WTC11 (cell line): Measurements from ENCODE around the gene PRUNE2. TPM values are rescaled to one million over a fixed set of nuclear protein-coding genes. Genes with fewer than 3 reads are reported as not detected.

Source experiments
- ATAC-seq: fragments of 200-7000 bp; cut with Tn5 transposase; 2 replicates; pipeline ENCODE4 v1.10.0; 2021; ENCODE audit warnings: mild to moderate bottlenecking, moderate library complexity
- CTCF ChIA-PET: fragments of 300-600 bp; sonication (Branson Sonifier 250); formaldehyde crosslinking; loops from one replicate; lab custom pipeline; 2021; ENCODE audit warnings: antibody characterized with exemption; lab: Charles Lee
- POLR2A ChIA-PET: fragments of 350-600 bp; sonication (Branson Sonifier 250); formaldehyde crosslinking; loops from one replicate; lab custom pipeline; 2021; ENCODE audit warnings: antibody characterized with exemption; lab: Charles Lee
- DNase-seq: peaks from one replicate; pipeline ENCODE4 v3.0.0; 2021; ENCODE audit warnings: low spot score
- H3K27ac Mint-ChIP-seq: 2 replicates; pipeline ENCODE4 v1.8.0; 2021; ENCODE audit warnings: mixed read lengths
- H3K27me3 Mint-ChIP-seq: 2 replicates; pipeline ENCODE4 v1.8.0; 2021; ENCODE audit warnings: low read depth, mild to moderate bottlenecking, moderate library complexity, mixed read lengths
- H3K36me3 Mint-ChIP-seq: 2 replicates; pipeline ENCODE4 v1.8.0; 2021; ENCODE audit warnings: mixed read lengths
- H3K4me1 Mint-ChIP-seq: 2 replicates; pipeline ENCODE4 v1.8.0; 2022; ENCODE audit warnings: mixed read lengths
- H3K4me3 Mint-ChIP-seq: 2 replicates; pipeline ENCODE4 v1.8.0; 2021; ENCODE audit warnings: mild to moderate bottlenecking, moderate library complexity, mixed read lengths
- H3K9me3 Mint-ChIP-seq: 2 replicates; pipeline ENCODE4 v1.8.0; 2021; ENCODE audit warnings: mixed read lengths
- CBFB ChIP-seq: sonication (generic); formaldehyde crosslinking; IDR thresholded peaks from 2 replicates; pipeline ENCODE4 v1.8.1; 2022; ENCODE audit warnings: mild to moderate bottlenecking, low read depth, missing genetic modification reagents
- CREB1 ChIP-seq: sonication (generic); formaldehyde crosslinking; IDR thresholded peaks from 2 replicates; pipeline ENCODE4 v1.8.0; 2023; ENCODE audit warnings: mild to moderate bottlenecking, missing genetic modification reagents
- ELF4 ChIP-seq: sonication (generic); formaldehyde crosslinking; IDR thresholded peaks from 2 replicates; pipeline ENCODE4 v1.8.1; 2022; ENCODE audit warnings: low read depth, mild to moderate bottlenecking, moderate library complexity, missing genetic modification reagents
- ETV6 ChIP-seq: sonication (generic); formaldehyde crosslinking; IDR thresholded peaks from 2 replicates; pipeline ENCODE4 v1.8.1; 2022; ENCODE audit warnings: mild to moderate bottlenecking, missing genetic modification reagents
- HMGA2 ChIP-seq: fragments of 250-450 bp; sonication (Bioruptor Pico); IDR thresholded peaks from 2 replicates; pipeline ENCODE4 v1.4.0; 2021; ENCODE audit warnings: mild to moderate bottlenecking, moderate library complexity
- MXD4 ChIP-seq: fragments of 250-450 bp; sonication (Bioruptor Pico); IDR thresholded peaks from 2 replicates; pipeline ENCODE4 v1.8.0; 2021; ENCODE audit warnings: mild to moderate bottlenecking, moderate library complexity, borderline replicate concordance
- OVOL2 ChIP-seq: fragments of 250-450 bp; sonication (Bioruptor Pico); IDR thresholded peaks from 2 replicates; pipeline ENCODE4 v1.9.0; 2021; ENCODE audit warnings: mild to moderate bottlenecking, borderline replicate concordance
- PRRX2 ChIP-seq: fragments of 250-450 bp; sonication (Bioruptor Pico); IDR thresholded peaks from 2 replicates; pipeline ENCODE4 v1.8.0; 2021; ENCODE audit warnings: mild to moderate bottlenecking
- ZNF121 ChIP-seq: sonication (generic); formaldehyde crosslinking; IDR thresholded peaks from 2 replicates; pipeline ENCODE4 v1.8.0; 2023; ENCODE audit warnings: missing genetic modification reagents
- ZNF219 ChIP-seq: sonication (generic); formaldehyde crosslinking; IDR thresholded peaks from 2 replicates; pipeline ENCODE4 v1.8.0; 2023; ENCODE audit warnings: missing genetic modification reagents, mild to moderate bottlenecking, borderline replicate concordance
- ZNF416 ChIP-seq: fragments of 250-450 bp; sonication (Bioruptor Pico); IDR thresholded peaks from 2 replicates; pipeline ENCODE4 v1.9.0; 2021; ENCODE audit warnings: mild to moderate bottlenecking, inconsistent platforms
- ZNF671 ChIP-seq: fragments of 250-450 bp; sonication (Bioruptor Pico); IDR thresholded peaks from 2 replicates; pipeline ENCODE4 v1.8.0; 2021; ENCODE audit warnings: mild to moderate bottlenecking
- total RNA-seq: library from RNA; stranded (reverse); gene quantifications from 3 replicates; pipeline ENCODE4 v1.2.3, GENCODE V29; 2021
- TF ChIP-seq, protein P1 (sequence below): fragments of 250-450 bp; sonication (Bioruptor Pico); IDR thresholded peaks from 2 replicates; pipeline ENCODE4 v1.8.0; 2021; ENCODE audit warnings: mild to moderate bottlenecking
- TF ChIP-seq, protein P2 (sequence below): sonication (generic); formaldehyde crosslinking; IDR thresholded peaks from 2 replicates; pipeline ENCODE4 v1.8.0; 2022; ENCODE audit warnings: mild to moderate bottlenecking, missing genetic modification reagents
- TF ChIP-seq, protein P3 (sequence below): sonication (generic); formaldehyde crosslinking; IDR thresholded peaks from 2 replicates; pipeline ENCODE4 v1.8.1; 2022; ENCODE audit warnings: low read depth, missing genetic modification reagents, borderline replicate concordance
- TF ChIP-seq, protein P4 (sequence below): sonication (generic); formaldehyde crosslinking; IDR thresholded peaks from 2 replicates; pipeline ENCODE4 v1.8.1; 2023; ENCODE audit warnings: mild to moderate bottlenecking, missing genetic modification reagents, borderline replicate concordance
- TF ChIP-seq, protein P5 (sequence below): sonication (generic); formaldehyde crosslinking; IDR thresholded peaks from 2 replicates; pipeline ENCODE4 v1.8.1; 2022; ENCODE audit warnings: missing genetic modification reagents, borderline replicate concordance

The PRUNE2 gene
- total RNA-seq, 1 experiment from 2014 or later, result 13.1 TPM

DNA sequence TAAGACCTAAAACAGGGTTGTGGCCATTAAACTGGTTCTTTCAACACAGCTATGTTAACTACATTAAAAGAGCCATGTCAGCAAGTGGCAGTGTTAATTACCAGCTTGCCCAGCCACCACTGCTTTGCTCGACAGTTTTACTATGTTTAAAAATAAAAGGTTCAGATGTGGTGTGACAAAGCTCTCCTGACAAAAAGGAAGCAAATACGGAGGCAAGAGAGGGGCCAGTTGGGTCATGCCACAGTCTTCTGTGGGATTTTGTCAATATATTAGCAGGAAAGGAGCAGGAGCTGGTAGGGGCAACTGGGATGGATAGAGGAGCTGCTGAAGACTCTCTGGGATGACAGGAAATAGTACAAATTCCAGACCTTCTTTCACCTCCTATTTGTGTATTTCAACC is 255.2 kb downstream of the PRUNE2 start:
- Mint-ChIP-seq H3K9me3 (no peaks in the 10 kb centered on the region), H3K36me3 (no peaks in the 10 kb centered on the region), H3K4me3 (0 out of 2 replicates have a peak overlapping the region, but pooled peaks have one; percentile 2), H3K27ac (peak overlapping the region; percentile 91), H3K27me3 (no peaks in the 10 kb centered on the region), H3K4me1 (peaks cover 38% of the 10 kb centered on the region)
- CTCF ChIA-PET, result interaction anchor here (0.9 to 2.7 kb wide), 7 partner anchors 8 to 256 kb away, joined by 3 to 9 read pairs (median 5); partner anchors contain the start of genes GCNT1 and RFK
- ATAC-seq (peak; percentile 91), DNase-seq (no peak)
- POLR2A ChIA-PET, result interaction anchor here (0.6 kb wide), 1 partner anchor 212 kb away, joined by 3 read pairs; no protein-coding TSS in a partner anchor
- TF ChIP-seq, protein P1, sequence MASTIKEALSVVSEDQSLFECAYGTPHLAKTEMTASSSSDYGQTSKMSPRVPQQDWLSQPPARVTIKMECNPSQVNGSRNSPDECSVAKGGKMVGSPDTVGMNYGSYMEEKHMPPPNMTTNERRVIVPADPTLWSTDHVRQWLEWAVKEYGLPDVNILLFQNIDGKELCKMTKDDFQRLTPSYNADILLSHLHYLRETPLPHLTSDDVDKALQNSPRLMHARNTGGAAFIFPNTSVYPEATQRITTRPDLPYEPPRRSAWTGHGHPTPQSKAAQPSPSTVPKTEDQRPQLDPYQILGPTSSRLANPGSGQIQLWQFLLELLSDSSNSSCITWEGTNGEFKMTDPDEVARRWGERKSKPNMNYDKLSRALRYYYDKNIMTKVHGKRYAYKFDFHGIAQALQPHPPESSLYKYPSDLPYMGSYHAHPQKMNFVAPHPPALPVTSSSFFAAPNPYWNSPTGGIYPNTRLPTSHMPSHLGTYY (CRISPR knock-in tag), result no peak
- no peak for TF ChIP-seq ZNF219 (CRISPR knock-in tag)
- TF ChIP-seq, protein P2, sequence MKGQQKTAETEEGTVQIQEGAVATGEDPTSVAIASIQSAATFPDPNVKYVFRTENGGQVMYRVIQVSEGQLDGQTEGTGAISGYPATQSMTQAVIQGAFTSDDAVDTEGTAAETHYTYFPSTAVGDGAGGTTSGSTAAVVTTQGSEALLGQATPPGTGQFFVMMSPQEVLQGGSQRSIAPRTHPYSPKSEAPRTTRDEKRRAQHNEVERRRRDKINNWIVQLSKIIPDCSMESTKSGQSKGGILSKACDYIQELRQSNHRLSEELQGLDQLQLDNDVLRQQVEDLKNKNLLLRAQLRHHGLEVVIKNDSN (CRISPR knock-in tag), result no peak
- no peak for TF ChIP-seq CBFB (CRISPR knock-in tag)
- TF ChIP-seq, protein P3, sequence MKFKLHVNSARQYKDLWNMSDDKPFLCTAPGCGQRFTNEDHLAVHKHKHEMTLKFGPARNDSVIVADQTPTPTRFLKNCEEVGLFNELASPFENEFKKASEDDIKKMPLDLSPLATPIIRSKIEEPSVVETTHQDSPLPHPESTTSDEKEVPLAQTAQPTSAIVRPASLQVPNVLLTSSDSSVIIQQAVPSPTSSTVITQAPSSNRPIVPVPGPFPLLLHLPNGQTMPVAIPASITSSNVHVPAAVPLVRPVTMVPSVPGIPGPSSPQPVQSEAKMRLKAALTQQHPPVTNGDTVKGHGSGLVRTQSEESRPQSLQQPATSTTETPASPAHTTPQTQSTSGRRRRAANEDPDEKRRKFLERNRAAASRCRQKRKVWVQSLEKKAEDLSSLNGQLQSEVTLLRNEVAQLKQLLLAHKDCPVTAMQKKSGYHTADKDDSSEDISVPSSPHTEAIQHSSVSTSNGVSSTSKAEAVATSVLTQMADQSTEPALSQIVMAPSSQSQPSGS (CRISPR knock-in tag), result no peak
- TF ChIP-seq, protein P4, sequence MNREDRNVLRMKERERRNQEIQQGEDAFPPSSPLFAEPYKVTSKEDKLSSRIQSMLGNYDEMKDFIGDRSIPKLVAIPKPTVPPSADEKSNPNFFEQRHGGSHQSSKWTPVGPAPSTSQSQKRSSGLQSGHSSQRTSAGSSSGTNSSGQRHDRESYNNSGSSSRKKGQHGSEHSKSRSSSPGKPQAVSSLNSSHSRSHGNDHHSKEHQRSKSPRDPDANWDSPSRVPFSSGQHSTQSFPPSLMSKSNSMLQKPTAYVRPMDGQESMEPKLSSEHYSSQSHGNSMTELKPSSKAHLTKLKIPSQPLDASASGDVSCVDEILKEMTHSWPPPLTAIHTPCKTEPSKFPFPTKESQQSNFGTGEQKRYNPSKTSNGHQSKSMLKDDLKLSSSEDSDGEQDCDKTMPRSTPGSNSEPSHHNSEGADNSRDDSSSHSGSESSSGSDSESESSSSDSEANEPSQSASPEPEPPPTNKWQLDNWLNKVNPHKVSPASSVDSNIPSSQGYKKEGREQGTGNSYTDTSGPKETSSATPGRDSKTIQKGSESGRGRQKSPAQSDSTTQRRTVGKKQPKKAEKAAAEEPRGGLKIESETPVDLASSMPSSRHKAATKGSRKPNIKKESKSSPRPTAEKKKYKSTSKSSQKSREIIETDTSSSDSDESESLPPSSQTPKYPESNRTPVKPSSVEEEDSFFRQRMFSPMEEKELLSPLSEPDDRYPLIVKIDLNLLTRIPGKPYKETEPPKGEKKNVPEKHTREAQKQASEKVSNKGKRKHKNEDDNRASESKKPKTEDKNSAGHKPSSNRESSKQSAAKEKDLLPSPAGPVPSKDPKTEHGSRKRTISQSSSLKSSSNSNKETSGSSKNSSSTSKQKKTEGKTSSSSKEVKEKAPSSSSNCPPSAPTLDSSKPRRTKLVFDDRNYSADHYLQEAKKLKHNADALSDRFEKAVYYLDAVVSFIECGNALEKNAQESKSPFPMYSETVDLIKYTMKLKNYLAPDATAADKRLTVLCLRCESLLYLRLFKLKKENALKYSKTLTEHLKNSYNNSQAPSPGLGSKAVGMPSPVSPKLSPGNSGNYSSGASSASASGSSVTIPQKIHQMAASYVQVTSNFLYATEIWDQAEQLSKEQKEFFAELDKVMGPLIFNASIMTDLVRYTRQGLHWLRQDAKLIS (CRISPR knock-in tag), result no peak
- no peak for TF ChIP-seq MXD4

DNA sequence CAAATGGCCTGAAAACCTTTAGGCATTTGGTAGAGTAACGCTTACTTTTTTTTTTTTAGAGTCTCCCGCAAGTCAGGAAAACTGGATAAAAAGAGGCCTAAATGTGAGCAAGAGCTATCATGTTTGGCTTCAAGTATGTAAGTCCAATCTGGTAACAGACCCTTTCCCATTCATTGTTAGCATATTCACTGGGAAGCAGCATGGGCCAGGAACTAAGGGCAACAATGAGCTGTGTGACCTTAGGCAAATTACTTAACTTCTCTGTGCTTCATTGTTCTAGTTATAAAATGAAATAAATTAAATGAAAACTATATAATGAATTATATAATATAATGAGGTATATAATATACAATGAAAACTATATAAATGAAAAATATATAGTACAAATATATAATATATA is 256.0 kb downstream of the PRUNE2 start:
- no peak for DNase-seq
- Mint-ChIP-seq H3K27me3 (no peaks in the 10 kb centered on the region), H3K36me3 (no peaks in the 10 kb centered on the region), H3K4me3 (no peak overlapping the region), H3K27ac (no peak overlapping the region), H3K4me1 (peaks cover 36% of the 10 kb centered on the region), H3K9me3 (no peaks in the 10 kb centered on the region)
- ATAC-seq, result no peak
- POLR2A ChIA-PET, result no interaction called here
- TF ChIP-seq ZNF121 (CRISPR knock-in tag) (peak; percentile 43; the same call in 1 of the 2 replicates), HMGA2 (CRISPR knock-in tag) (peak; percentile 86), ZNF219 (CRISPR knock-in tag) (no peak), ZNF671 (no peak), CBFB (CRISPR knock-in tag) (no peak)
- CTCF ChIA-PET, result interaction anchor here (1.0 to 2.7 kb wide), 5 partner anchors 8 to 255 kb away, joined by 3 to 9 read pairs (median 6); partner anchors contain the start of gene GCNT1

DNA sequence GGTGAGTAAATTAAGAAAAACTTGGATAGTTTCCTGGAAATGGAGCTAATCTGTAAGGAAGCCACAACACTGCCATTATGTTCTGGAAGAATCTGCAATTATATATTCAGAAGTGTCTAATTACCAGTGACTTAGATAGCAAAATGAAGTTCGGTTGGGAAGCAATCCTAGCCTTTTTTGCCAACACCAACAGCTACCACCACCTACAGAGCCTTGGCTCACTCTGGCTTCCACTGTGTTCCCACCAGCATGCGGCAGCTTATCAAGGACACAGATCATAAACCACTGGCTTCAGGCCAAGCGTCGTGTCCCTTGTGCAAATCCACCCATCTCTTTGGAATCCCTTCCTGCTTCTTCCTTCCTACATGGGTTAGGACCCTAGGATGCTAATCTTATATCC is 259.7 kb downstream of the PRUNE2 start:
- peaks cover 47% of the 10 kb centered on the region for H3K4me1 Mint-ChIP-seq
- no peak for ATAC-seq
- POLR2A ChIA-PET, result no interaction called here
- H3K27me3 Mint-ChIP-seq, result no peaks in the 10 kb centered on the region
- no peaks in the 10 kb centered on the region for H3K36me3 Mint-ChIP-seq
- H3K4me3 Mint-ChIP-seq, result no peak overlapping the region
- CTCF ChIA-PET, result no interaction called here
- no peaks in the 10 kb centered on the region for H3K9me3 Mint-ChIP-seq
- no peak overlapping the region for H3K27ac Mint-ChIP-seq
- no peak for DNase-seq
- no peak for TF ChIP-seq PRRX2 (CRISPR knock-in tag)
- TF ChIP-seq OVOL2, result no peak
- no peak for TF ChIP-seq CREB1 (CRISPR knock-in tag)
- TF ChIP-seq, protein P4 (CRISPR knock-in tag), result no peak
- no peak for TF ChIP-seq ZNF416 (CRISPR knock-in tag)
- no peak for TF ChIP-seq ETV6 (CRISPR knock-in tag)
- TF ChIP-seq, protein P5, sequence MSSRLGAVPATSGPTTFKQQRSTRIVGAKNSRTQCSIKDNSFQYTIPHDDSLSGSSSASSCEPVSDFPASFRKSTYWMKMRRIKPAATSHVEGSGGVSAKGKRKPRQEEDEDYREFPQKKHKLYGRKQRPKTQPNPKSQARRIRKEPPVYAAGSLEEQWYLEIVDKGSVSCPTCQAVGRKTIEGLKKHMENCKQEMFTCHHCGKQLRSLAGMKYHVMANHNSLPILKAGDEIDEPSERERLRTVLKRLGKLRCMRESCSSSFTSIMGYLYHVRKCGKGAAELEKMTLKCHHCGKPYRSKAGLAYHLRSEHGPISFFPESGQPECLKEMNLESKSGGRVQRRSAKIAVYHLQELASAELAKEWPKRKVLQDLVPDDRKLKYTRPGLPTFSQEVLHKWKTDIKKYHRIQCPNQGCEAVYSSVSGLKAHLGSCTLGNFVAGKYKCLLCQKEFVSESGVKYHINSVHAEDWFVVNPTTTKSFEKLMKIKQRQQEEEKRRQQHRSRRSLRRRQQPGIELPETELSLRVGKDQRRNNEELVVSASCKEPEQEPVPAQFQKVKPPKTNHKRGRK (CRISPR knock-in tag), result no peak
- no peak for TF ChIP-seq ELF4 (CRISPR knock-in tag)
